K562 (cell line): ENCODE data around the gene TAS2R13. TPM values are rescaled to one million over a fixed set of nuclear protein-coding genes. Genes with fewer than 3 reads are reported as not detected.

Source experiments
- ATAC-seq: fragments of 200-7000 bp; cut with Tn5 transposase; 3 replicates; pipeline ENCODE4 v1.9.1; 2020; ENCODE audit warnings: moderate library complexity
- BruUV-seq: library from RNA; stranded (reverse); fragments of 400-500 nt; replicated peaks from 2 replicates; lab custom pipeline; 2021; lab: Mats Ljungman, UMichigan
- CTCF ChIA-PET: fragments of 300-600 bp; formaldehyde crosslinking; extraction: SDS; loops from one replicate; lab custom pipeline; 2021; ENCODE audit warnings: low intra/inter-chr PET ratio; lab: Yijun Ruan, JAX
- POLR2A ChIA-PET: fragments of 300-600, 350-650 bp; sonication (Branson Sonifier 250); formaldehyde crosslinking; extraction: SDS; loops from one replicate; lab custom pipeline; 2021; ENCODE audit warnings: antibody characterized with exemption, inconsistent platforms; lab: Yijun Ruan, JAX
- DNase-seq, 4 experiments: peaks; one replicate each; pipeline versions ENCODE4 v3.0.0 to v3.0.0-alpha.2; 2011 to 2018; ENCODE audit warnings: low spot score in 3 of 4, mixed read lengths in 3 of 4; ENCODE audit errors: extremely low read depth in 1 of 4
- FAIRE-seq: peaks from 2 replicates; lab custom pipeline; 2011; peaks lifted over from hg19 to GRCh38; lab: Jason Lieb, UNC
- H2AFZ ChIP-seq: 2 replicates; pipeline ENCODE4 v1.6.0; 2011; ENCODE audit warnings: low read depth, low read length, control low read depth, inconsistent platforms
- H3K27ac ChIP-seq: fragments of 200-600 bp; 3 replicates; pipeline ENCODE4 v1.8.0; 2011; ENCODE audit warnings: low read depth, mild to moderate bottlenecking, control low read depth, inconsistent platforms, low read length, moderate library complexity, mixed read lengths; ENCODE audit errors: extremely low read depth
- H3K27me3 ChIP-seq, 2 experiments: fragments of 300-600 bp in 1 of 2; 2 replicates in 1 of 2; 3 replicates in 1 of 2; pipeline versions ENCODE4 v1.6.0 to v1.8.0; 2011; ENCODE audit warnings: inconsistent platforms in 2 of 2, low read length in 2 of 2, mild to moderate bottlenecking in 1 of 2, mixed read lengths in 1 of 2, moderate library complexity in 1 of 2; ENCODE audit not compliant: control insufficient read depth in 2 of 2, insufficient read depth in 2 of 2
- H3K36me3 ChIP-seq: fragments of 300-600 bp; 3 replicates; pipeline ENCODE4 v1.8.0; 2011; ENCODE audit warnings: mild to moderate bottlenecking, low read length, inconsistent platforms; ENCODE audit not compliant: control insufficient read depth, insufficient read depth
- H3K4me1 ChIP-seq, 2 experiments: fragments of 200-600 bp in 1 of 2; replicated peaks in 1 of 2; 2 replicates in 1 of 2; 3 replicates in 1 of 2; pipeline versions ENCODE4 v1.5.1 to v1.8.0; 2011; ENCODE audit warnings: inconsistent platforms in 2 of 2, low read length in 2 of 2, mild to moderate bottlenecking in 1 of 2, mixed read lengths in 1 of 2, moderate library complexity in 1 of 2; ENCODE audit not compliant: control insufficient read depth in 2 of 2, insufficient read depth in 2 of 2
- H3K4me2 ChIP-seq: 2 replicates; pipeline ENCODE4 v1.6.1; 2011; ENCODE audit warnings: low read length, control low read depth, inconsistent platforms, mixed read lengths; ENCODE audit not compliant: insufficient read depth
- H3K4me3 ChIP-seq: fragments of 200-600 bp; sonication (generic), shearing (Covaris generic); 2 replicates; pipeline ENCODE4 v1.5.1; 2016; ENCODE audit warnings: control low read depth, inconsistent platforms
- H3K79me2 ChIP-seq: fragments of 200-600 bp; 3 replicates; pipeline ENCODE4 v1.8.0; 2011; ENCODE audit warnings: low read length, inconsistent platforms; ENCODE audit not compliant: control insufficient read depth, insufficient read depth
- H3K9ac ChIP-seq, 2 experiments: 2 replicates each; pipeline versions ENCODE4 v1.6.0 to v1.6.1; 2011; ENCODE audit warnings: low read depth in 2 of 2, low read length in 2 of 2, control low read depth in 1 of 2, inconsistent platforms in 1 of 2, mild to moderate bottlenecking in 1 of 2, mixed read lengths in 1 of 2; ENCODE audit not compliant: insufficient read depth in 1 of 2
- H3K9me1 ChIP-seq: one replicate; pipeline ENCODE4 v1.6.0; 2011; ENCODE audit warnings: inconsistent platforms, mild to moderate bottlenecking, low read length, moderate library complexity; ENCODE audit not compliant: control insufficient read depth, insufficient read depth
- H3K9me3 ChIP-seq: replicated peaks from 2 replicates; pipeline ENCODE4 v1.5.1; 2011; ENCODE audit warnings: low read depth, low read length, inconsistent platforms; ENCODE audit not compliant: control insufficient read depth, insufficient read depth
- H4K20me1 ChIP-seq: replicated peaks from 2 replicates; pipeline ENCODE4 v1.6.1; 2011; ENCODE audit warnings: low read length, inconsistent platforms, mixed read lengths; ENCODE audit not compliant: control insufficient read depth, insufficient read depth
- HMG20B ChIP-seq: fragments of 250-450 bp; sonication (Bioruptor Pico); IDR thresholded peaks from 2 replicates; pipeline ENCODE4 v1.5.0; 2021; ENCODE audit warnings: mild to moderate bottlenecking
- JUN ChIP-seq, 2 experiments: sonication (generic) in 1 of 2; formaldehyde crosslinking in 1 of 2; IDR thresholded peaks; 2 replicates each; pipeline versions ENCODE4 v1.6.1 to v1.8.0; 2012 to 2022; ENCODE audit warnings: borderline replicate concordance in 2 of 2, mild to moderate bottlenecking in 2 of 2, improper control_type of control experiment in 1 of 2, low read depth in 1 of 2, low read length in 1 of 2, missing genetic modification reagents in 1 of 2
- KLF16 ChIP-seq: IDR thresholded peaks from 2 replicates; pipeline ENCODE4 v1.6.1; 2016; ENCODE audit warnings: antibody characterized with exemption
- MAFF ChIP-seq: IDR thresholded peaks from 2 replicates; pipeline ENCODE4 v1.6.1; 2012; ENCODE audit warnings: low read length, improper control_type of control experiment
- POLR2G ChIP-seq: fragments of 200-400 bp; formaldehyde crosslinking; IDR thresholded peaks from 2 replicates; pipeline ENCODE4 v1.6.1; 2017; ENCODE audit warnings: low read depth, mild to moderate bottlenecking, antibody characterized with exemption, low read length, moderate library complexity
- POLR3A ChIP-seq: IDR thresholded peaks from 2 replicates; pipeline ENCODE4 v1.6.1; 2011; ENCODE audit warnings: borderline replicate concordance, mild to moderate bottlenecking, moderate library complexity; ENCODE audit not compliant: insufficient read length, insufficient read depth; ENCODE audit errors: extremely low read depth
- RHOXF2B ChIP-seq: fragments of 250-450 bp; sonication (Bioruptor Pico); conservative IDR thresholded peaks from 2 replicates; pipeline ENCODE4 v1.5.1; 2021
- SRF ChIP-seq, 2 experiments: fragments of 250-450, 450-650 bp in 1 of 2; sonication (Bioruptor Pico) in 1 of 2; sonication (generic) in 1 of 2; formaldehyde crosslinking; IDR thresholded peaks; 2 replicates each; pipeline versions ENCODE4 v1.5.0 to v1.5.1; 2020 to 2022; ENCODE audit warnings: mild to moderate bottlenecking in 1 of 2, missing genetic modification reagents in 1 of 2
- TAF7 ChIP-seq: fragments of 450-650 bp; IDR thresholded peaks from 2 replicates; pipeline ENCODE4 v1.6.1; 2016; ENCODE audit warnings: missing genetic modification characterization, missing compliant biosample characterization
- WGBS: fragments of 100-300 bp; shearing (Covaris generic); methylation state at CpG from one replicate; pipeline ENCODE4 v1.1.6; 2016; ENCODE audit warnings: low coverage, mixed read lengths; ENCODE audit not compliant: insufficient coverage; ENCODE audit errors: missing lambda C conversion rate; 5-methylcytosine and 5-hydroxymethylcytosine counted together
- in situ Hi-C: fragments of 300-500 bp; cut with MboI; formaldehyde crosslinking; loops from 4 replicates; pipeline ENCODE4 v1.15.0; 2018; ENCODE audit warnings: inconsistent platforms, mixed read lengths
- intact Hi-C: fragments of 100-400 bp; cut with micrococcal nuclease; formaldehyde crosslinking; loops from 2 replicates; pipeline ENCODE4 v1.14.2; 2022
- polyA plus RNA-seq, 8 experiments: library from polyadenylated mRNA; depleted of rRNA in 4 of 8; stranded (reverse) in 5 of 8; unstranded in 3 of 8; fragments of >200 nt; fragmentation: Nextera tagmentation in 2 of 8; fragmentation: Illumina TruSeq in 1 of 8; extraction: Ambion mirVana in 2 of 8; extraction: Trizol in 1 of 8; gene quantifications; 2 replicates each; pipeline versions ENCODE4 v1.2.1 to v1.2.3, GENCODE V29; 2011 to 2014; ENCODE audit warnings: inconsistent platforms in 1 of 8, missing spikeins in 1 of 8
- total RNA-seq, 7 experiments: library from RNA; depleted of rRNA in 6 of 7; stranded (reverse); fragments of >200 nt in 6 of 7; fragmentation: Illumina TruSeq in 2 of 7; extraction: Trizol in 2 of 7; gene quantifications; 2 replicates each; pipeline versions ENCODE4 v1.2.1 to v1.2.3, GENCODE V29; 2011 to 2021; ENCODE audit warnings: low replicate concordance in 1 of 7
- TF ChIP-seq, protein P1 (sequence below): fragments of 450-650 bp; IDR thresholded peaks from 2 replicates; pipeline ENCODE4 v1.6.1; 2016; ENCODE audit warnings: borderline replicate concordance

Gene TAS2R13
- total and polyA plus RNA-seq, 9 of the 15 experiments (the other 6 are each of a cell fraction or from before 2014, with no cell fraction given) = 0.07 to 1.4 (median 0.52) TPM; not detected in 3

DNA sequence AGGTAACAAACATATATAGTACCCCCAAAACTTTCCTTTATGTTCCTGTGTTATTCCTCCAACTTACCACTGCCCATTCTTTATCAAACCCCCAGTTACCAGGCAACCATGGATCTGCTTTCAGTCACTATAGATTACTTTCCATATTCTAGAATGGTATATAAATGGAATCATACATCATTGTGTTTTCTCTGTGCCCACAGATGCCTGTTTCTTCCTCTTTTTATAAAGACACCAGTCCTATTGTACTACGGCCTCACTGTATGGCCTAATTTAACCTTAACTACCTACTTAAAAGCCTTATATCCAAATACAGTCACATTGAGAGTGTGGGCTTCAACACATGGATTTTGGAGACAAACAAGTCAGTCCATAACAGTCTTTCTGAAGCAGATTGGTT, 27.1 kb upstream of the TAS2R13 start:
- 77% methylated on average over 1 of the region's 1 CpG for WGBS
- intact Hi-C loops = no loop called here
- Histone ChIP-seq H3K27me3 (no peaks in the 10 kb centered on the region), H3K4me3 (no peak overlapping the region), H3K4me1 (no peaks in the 10 kb centered on the region), H3K9ac (no peak overlapping the region), H3K36me3 (no peaks in the 10 kb centered on the region), H4K20me1 (no peaks in the 10 kb centered on the region), H3K79me2 (no peaks in the 10 kb centered on the region), H3K4me2 (no peak overlapping the region), H2AFZ (no peak overlapping the region), H3K9me1 (no peaks in the 10 kb centered on the region), H3K9me3 (no peaks in the 10 kb centered on the region), H3K27ac (no peak overlapping the region)
- in situ Hi-C loops = no loop called here
- POLR2A ChIA-PET = no interaction called here
- CTCF ChIA-PET = no interaction called here
- ATAC-seq (no peak), DNase-seq (no peak), FAIRE-seq (no peak)
- TF ChIP-seq MAFF (no peak), SRF (CRISPR knock-in tag; IDR thresholded peaks at IDR 0.05) (no peak), KLF16 (no peak), HMG20B (CRISPR knock-in tag) (no peak), POLR2G (no peak), JUN (IDR thresholded peaks at IDR 0.05; ENCODE audit: borderline replicate concordance, low read depth, low read length) (no peak), JUN (CRISPR knock-in tag; IDR thresholded peaks at IDR 0.05; ENCODE audit: borderline replicate concordance) (no peak), RHOXF2B (CRISPR knock-in tag) (no peak), POLR3A (no peak), TAF7 (tag) (no peak)
- TF ChIP-seq, protein P1, sequence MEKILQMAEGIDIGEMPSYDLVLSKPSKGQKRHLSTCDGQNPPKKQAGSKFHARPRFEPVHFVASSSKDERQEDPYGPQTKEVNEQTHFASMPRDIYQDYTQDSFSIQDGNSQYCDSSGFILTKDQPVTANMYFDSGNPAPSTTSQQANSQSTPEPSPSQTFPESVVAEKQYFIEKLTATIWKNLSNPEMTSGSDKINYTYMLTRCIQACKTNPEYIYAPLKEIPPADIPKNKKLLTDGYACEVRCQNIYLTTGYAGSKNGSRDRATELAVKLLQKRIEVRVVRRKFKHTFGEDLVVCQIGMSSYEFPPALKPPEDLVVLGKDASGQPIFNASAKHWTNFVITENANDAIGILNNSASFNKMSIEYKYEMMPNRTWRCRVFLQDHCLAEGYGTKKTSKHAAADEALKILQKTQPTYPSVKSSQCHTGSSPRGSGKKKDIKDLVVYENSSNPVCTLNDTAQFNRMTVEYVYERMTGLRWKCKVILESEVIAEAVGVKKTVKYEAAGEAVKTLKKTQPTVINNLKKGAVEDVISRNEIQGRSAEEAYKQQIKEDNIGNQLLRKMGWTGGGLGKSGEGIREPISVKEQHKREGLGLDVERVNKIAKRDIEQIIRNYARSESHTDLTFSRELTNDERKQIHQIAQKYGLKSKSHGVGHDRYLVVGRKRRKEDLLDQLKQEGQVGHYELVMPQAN = no peak
- no TSS peak for BruUV-seq
